ENCODE measurements around the gene TBC1D22B.

TBC1D22B gene

GRCh38 chr6:37257634-37258404 is at the start of gene TBC1D22B, which contains the start of gene TMEM217:
TBC1D22B (plus strand) TSS chr6:37257772; CDS start chr6:37257918, 146 bp downstream.
TMEM217 (minus strand) TSS chr6:37258144; CDS start chr6:37219030, 39,114 bp downstream.
- DNase-seq: peak; percentile 98

- peak; percentile 95 for DNase-seq
Measured at GRCh38 chr6:37207903-37208456, 49.6 kb upstream of the TBC1D22B start.

- no peak for DNase-seq
Measured at GRCh38 chr6:37208793-37209192, 48.8 kb upstream of the TBC1D22B start.

- DNase-seq: no peak
Measured at GRCh38 chr6:37209461-37210205, 47.9 kb upstream of the TBC1D22B start.

GRCh38 chr6:37210313-37210968 is 47.1 kb upstream of the TBC1D22B start:
- DNase-seq: peak; percentile 93

DNA sequence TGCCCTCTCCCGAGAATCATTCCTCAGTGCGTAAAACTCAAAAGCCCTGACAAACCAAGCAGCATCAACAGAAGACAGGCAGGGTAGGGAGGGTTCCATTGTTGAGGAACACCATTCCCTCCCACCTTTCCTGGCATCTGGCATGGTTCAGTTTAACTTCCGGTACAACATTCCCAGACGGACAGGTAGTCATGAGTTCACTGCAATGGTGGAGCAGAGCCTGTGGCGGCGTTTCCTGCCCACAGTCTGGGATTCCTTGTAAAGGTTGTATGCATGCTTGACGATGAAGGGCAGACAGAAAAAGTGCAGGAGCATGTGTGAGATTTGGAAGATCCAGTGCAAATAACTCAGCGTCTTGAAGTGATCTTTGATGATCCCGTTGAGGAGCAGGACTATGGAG is 45.3 kb upstream of the TBC1D22B start:
- no peak for DNase-seq

GRCh38 chr6:37218061-37218460 is 39.5 kb upstream of the TBC1D22B start:
- no peak for DNase-seq

DNA sequence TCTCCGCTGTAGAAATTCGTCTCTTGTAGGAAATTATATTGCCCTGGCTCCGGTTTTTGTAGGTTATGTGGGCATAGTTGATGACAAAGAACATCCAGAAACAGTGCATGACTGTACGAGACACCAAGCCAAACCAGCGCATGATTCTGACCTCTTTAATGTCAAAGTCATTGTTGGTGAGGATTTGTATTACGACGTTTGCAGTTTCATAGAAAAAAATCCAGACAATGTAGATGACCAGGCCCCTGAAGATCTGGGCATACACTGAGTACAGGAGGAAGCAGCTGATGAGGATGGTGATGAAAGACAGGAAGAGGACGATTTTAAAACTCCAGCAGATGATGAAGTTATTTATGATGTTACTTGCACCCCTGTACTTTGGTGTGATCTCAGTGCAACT is 39.1 kb upstream of the TBC1D22B start:
- peak; percentile 44 for DNase-seq

- DNase-seq: no peak
Measured at GRCh38 chr6:37221585-37222124, 35.9 kb upstream of the TBC1D22B start.

DNA sequence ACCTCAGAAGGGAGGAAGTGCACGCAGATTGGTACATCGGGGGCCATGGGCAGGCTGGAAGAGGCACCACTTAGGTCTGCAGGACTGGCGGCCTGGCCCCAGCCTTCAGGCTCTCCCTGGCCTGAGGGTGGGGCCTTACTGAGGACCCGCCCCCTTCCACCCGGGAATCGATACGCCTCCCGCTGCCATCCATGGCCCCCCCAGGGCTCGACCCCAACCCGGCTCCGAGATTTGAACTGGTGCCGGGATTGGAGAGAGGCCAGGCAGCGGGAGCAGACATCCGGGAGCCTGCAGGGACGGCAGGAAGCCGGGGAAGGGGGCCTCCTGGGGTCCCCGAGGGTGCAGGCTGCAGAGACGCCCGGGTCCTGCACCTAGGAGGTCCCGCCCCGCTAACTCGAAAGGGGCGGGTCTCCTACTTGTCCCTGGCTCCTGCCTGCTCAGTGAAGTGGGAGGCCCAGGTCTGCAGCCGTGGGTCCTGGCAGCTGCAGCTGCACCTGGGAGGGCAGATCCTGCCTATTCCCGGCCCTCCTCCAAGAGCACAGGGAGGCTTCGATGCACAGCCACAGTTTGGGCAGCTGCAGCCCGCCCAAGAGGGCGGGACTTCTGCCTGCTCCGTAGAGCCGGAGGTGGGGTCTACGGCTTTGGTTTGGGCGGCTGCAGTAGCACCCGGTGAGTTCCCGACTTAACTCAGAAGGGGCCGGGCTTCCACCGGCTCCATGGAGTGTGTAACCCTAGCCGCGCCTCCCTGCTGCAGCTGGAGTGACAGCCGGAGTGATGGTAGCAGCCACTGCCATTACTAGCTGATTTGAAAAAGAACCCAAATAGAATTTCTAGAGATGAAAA is 35.2 kb upstream of the TBC1D22B start:
- peak; percentile 94 for DNase-seq

DNA sequence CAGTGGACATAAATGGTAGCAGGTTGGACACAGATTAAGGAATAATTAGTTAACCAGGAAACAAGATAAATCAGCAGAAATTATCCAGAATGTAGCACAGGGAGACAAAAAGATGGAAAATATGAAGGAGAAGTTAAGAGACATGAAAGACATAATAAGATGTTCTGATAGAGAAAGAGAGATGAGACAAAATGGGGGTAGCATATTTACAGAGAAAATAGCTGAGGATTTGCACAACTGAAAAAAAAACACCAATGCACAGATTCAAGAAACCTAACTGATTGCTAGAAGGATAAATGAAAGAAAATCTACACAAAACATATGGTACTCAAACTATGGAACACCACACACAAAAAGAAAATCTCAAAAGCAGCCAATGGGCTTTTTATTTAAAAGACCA is 34.6 kb upstream of the TBC1D22B start:
- DNase-seq: no peak

DNA sequence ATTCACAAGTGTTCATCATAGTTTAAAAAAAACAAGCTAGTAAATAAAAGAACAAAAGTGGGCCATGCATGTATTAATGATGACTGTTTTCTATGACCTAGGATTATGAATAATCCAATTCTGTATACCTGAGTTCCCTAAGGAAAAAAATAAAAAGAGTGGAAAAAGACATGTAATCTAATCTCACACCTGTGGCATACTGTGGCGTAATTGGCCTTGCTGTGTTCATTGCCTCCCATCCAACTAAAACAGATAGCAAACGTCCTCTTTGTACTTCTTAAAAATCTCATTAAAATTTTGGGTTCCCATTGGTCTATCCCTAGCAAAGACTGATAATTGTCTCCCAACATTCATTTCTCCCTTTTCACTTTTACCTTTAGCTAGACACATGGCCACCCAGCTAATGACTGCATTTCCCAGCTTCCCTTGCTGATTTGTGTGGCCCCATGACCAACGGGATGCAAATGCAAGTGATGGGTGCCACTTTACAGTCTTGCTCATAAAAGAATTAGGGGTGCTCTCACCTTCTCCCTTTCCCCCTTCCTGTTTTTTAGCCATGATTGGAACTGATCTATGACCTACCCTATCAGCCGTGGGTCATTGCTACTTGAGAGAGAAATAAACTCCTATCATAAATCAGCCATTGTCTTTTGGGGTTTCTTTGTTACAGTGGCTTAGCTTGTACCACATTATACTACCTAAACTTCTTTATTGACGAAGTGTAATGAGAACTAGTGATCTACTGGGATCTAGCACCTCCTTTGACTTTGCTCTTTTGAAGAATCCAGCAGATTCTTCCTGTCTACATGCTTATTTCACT is 32.0 kb upstream of the TBC1D22B start:
- no peak for DNase-seq

GRCh38 chr6:37230104-37230503 is 27.5 kb upstream of the TBC1D22B start:
- no peak for DNase-seq

- peak; percentile 37 for DNase-seq
Measured at GRCh38 chr6:37232430-37233017, 25.0 kb upstream of the TBC1D22B start.

GRCh38 chr6:37233541-37233940 is 24.0 kb upstream of the TBC1D22B start:
- DNase-seq: no peak

DNA sequence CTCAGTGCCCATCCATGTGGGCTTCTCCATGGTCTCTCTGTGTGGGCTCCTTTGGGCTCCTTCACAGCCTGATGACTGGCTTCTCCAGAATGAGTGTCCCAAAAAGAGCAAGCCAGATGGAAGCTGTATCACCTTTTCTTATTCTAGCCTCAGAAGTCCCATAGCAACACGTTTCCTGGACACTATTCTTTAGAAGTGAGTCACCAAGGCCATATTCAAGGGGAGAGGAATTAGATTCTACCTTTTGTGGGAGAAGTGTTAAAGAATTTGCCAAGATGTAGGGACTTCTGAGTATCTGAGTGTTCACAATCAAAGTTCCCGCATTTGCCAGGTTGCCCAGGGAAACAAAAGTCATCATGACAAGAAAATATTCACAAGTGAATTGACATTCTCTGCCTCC is 20.7 kb upstream of the TBC1D22B start:
- DNase-seq: no peak

- DNase-seq: no peak
Measured at GRCh38 chr6:37237789-37238188, 19.8 kb upstream of the TBC1D22B start.

GRCh38 chr6:37238381-37238780 is 19.2 kb upstream of the TBC1D22B start:
- DNase-seq: no peak

DNA sequence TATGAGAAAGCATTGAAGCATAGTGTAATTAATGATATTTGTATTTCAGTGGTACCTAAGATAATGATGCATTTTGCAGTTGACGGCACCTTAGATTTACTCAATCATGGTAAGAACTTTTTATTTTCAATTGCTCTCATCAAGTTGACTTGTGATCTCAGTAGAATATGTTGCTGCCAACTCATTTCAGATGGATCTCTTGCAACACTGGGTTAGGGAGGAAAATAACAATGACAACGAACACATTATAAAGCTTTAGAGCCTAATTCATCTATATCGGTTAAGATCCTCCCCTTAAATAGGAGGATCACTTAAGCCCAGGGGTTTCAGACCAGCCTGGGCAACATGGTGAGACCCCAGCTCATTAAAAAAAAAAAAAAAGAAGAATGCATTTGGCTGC is 18.0 kb upstream of the TBC1D22B start:
- DNase-seq: no peak

GRCh38 chr6:37239950-37240713 is 17.4 kb upstream of the TBC1D22B start:
- peak; percentile 92 for DNase-seq

Measured in hematopoietic multipotent progenitor cell treated with erythropoietin and hydrocortisone succinate and interleukin-3 and kit ligand, for 4 days (in vitro differentiated cells).